ENCODE results near the gene MEGF11.

DNA sequence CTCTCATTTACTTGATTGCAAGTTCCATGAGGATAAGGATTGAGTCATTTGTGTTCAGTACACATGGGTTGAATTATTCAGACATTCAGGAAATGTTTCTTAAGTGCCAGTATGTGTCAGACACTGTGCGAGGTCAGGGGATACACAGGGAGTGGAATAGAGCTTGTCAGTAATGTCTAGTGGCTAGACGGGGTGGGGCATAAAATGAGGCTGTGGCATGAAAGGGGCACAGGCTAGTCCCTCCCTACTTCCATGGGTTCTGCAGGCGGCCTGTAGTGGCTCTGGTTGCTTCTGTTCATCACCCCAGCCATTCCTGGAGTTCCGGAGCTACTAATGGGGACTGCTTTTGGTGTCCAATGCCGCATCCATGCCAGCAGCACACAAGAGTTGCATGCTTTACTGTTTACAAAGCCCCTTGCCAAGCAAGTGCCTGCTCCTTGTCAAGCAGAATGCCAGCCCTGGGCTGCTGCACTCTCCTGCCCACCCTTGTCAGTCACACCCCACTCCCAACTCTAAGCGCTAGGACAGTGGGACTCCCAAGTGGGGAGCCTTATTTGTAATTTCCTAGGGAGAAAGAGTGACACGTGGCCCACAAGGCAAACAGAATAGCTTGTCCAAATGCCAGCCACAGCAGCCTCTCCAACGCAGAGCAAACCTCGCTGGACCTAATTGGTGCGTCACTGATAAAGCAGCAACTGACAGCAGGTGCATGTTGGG lies 313.5 kb downstream of the MEGF11 start:
- TF ChIP-seq CTCF (conservative IDR thresholded peaks at IDR 0.05; ENCODE audit: low read depth, low read length) (no peak), EZH2 (IDR thresholded peaks at IDR 0.05; ENCODE audit: low read length, unreplicated experiment) (no peak), EZH2phosphoT487 (IDR thresholded peaks at IDR 0.05; ENCODE audit: borderline replicate concordance, low read length) (no peak)
